ENCODE results near the gene NSUN6. TPM values are rescaled to one million over a fixed set of nuclear protein-coding genes. Genes with fewer than 3 reads are reported as not detected.

NSUN6 gene
- total and polyA plus RNA-seq, 5 donors from 2014 or later = 10.2 to 43.6 (median 14.4) TPM

- peaks cover 40% of the 10 kb centered on the region for H3K4me1 ChIP-seq (ENCODE audit: control insufficient read depth, insufficient read depth, low read length, poor library complexity, severe bottlenecking)
- Mint-ChIP-seq H3K9me3 (no peaks in the 10 kb centered on the region), H3K4me1 (peaks cover 28 to 46% (median 40%) of the 10 kb centered on the region in 4 donors), H3K27me3 (no peaks in the 10 kb centered on the region), H3K36me3 (peaks cover 9% of the 10 kb centered on the region), H3K4me3 (peak overlapping the region; percentile 96 to 100 (median 100)), H3K27ac (peak overlapping the region; percentile 85 to 100 (median 99))
- H3K27me3 ChIP-seq (ENCODE audit: control insufficient read depth, insufficient read depth, low read length) = no peaks in the 10 kb centered on the region
- peaks cover 3% of the 10 kb centered on the region for H3K36me3 ChIP-seq (ENCODE audit: control insufficient read depth, insufficient read depth, low read length)
- H3K9me3 ChIP-seq (ENCODE audit: control insufficient read depth in 2 of 2, low read length in 2 of 2) = no peaks in the 10 kb centered on the region
- H3K4me3 ChIP-seq (ENCODE audit: low read depth, low read length) = peak overlapping the region; percentile 99
- ATAC-seq (ENCODE audit: low read depth in 2 of 2) = peak in 1 of 2 donors; percentile 28
- peak overlapping the region; percentile 98 for H3K27ac ChIP-seq (ENCODE audit: insufficient read depth, low read length, poor library complexity, severe bottlenecking)
- DNase-seq = peak in 2 of 3 donors; percentile 8 to 39
These were observed 7.1 kb upstream of the NSUN6 start for GRCh38 chr10:18658271-18659124.

DNA sequence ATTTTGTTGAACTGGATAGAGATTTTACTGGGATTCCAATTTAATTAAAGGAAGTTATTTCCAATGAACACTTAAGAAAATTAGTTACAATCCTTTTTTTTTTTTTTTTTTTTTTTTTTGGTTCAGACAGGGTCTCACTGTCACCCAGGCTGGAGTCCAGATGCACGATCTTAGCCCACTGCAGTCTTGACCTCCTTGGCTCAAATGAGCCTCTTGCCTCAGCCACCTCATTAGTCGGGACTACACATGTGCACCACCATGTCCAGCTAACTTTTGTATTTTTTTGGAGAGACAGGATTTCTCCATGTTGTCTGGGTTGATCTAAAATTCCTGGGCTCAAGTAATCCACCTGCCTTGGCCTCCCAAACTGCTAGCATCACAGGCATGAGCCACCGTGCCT lies 5.3 kb upstream of the NSUN6 start:
- peaks cover 9% of the 10 kb centered on the region for H3K36me3 Mint-ChIP-seq
- H3K9me3 Mint-ChIP-seq = no peaks in the 10 kb centered on the region
- no peak overlapping the region for H3K27ac ChIP-seq (ENCODE audit: insufficient read depth, low read length, poor library complexity, severe bottlenecking)
- no peak for DNase-seq
- ATAC-seq (ENCODE audit: low read depth in 2 of 2) = no peak
- H3K27ac Mint-ChIP-seq = no peak overlapping the region
- H3K4me3 Mint-ChIP-seq = peak overlapping the region in 2 of 4 donors; percentile 38 to 99
- no peaks in the 10 kb centered on the region for H3K27me3 ChIP-seq (ENCODE audit: control insufficient read depth, insufficient read depth, low read length)
- peaks cover 36% of the 10 kb centered on the region for H3K4me1 ChIP-seq (ENCODE audit: control insufficient read depth, insufficient read depth, low read length, poor library complexity, severe bottlenecking)
- peaks cover under 1% of the 10 kb centered on the region for H3K27me3 Mint-ChIP-seq
- peaks cover 3% of the 10 kb centered on the region for H3K36me3 ChIP-seq (ENCODE audit: control insufficient read depth, insufficient read depth, low read length)
- no peaks in the 10 kb centered on the region for H3K9me3 ChIP-seq (ENCODE audit: control insufficient read depth in 2 of 2, low read length in 2 of 2)
- H3K4me3 ChIP-seq (ENCODE audit: low read depth, low read length) = no peak overlapping the region
- peaks cover 28 to 46% (median 32%) of the 10 kb centered on the region in 4 donors for H3K4me1 Mint-ChIP-seq

GRCh38 chr10:18653112-18653511 lies 1.7 kb upstream of the NSUN6 start:
- H3K4me1 Mint-ChIP-seq = peaks cover 24 to 49% (median 37%) of the 10 kb centered on the region in 4 donors
- no peak overlapping the region for H3K27ac ChIP-seq (ENCODE audit: insufficient read depth, low read length, poor library complexity, severe bottlenecking)
- peaks cover 5% of the 10 kb centered on the region for H3K27me3 Mint-ChIP-seq
- H3K36me3 Mint-ChIP-seq = peaks cover 12% of the 10 kb centered on the region
- ATAC-seq (ENCODE audit: low read depth in 2 of 2) (no peak), DNase-seq (no peak)
- H3K4me3 ChIP-seq (ENCODE audit: low read depth, low read length) = no peak overlapping the region
- no peaks in the 10 kb centered on the region for H3K27me3 ChIP-seq (ENCODE audit: control insufficient read depth, insufficient read depth, low read length)
- H3K9me3 Mint-ChIP-seq = no peaks in the 10 kb centered on the region
- peaks cover 3% of the 10 kb centered on the region for H3K36me3 ChIP-seq (ENCODE audit: control insufficient read depth, insufficient read depth, low read length)
- H3K27ac Mint-ChIP-seq = peak overlapping the region; percentile 9 to 100 (median 99)
- H3K9me3 ChIP-seq (ENCODE audit: control insufficient read depth in 2 of 2, low read length in 2 of 2) = no peaks in the 10 kb centered on the region
- peak overlapping the region in 2 of 4 donors; percentile 99 for H3K4me3 Mint-ChIP-seq
- H3K4me1 ChIP-seq (ENCODE audit: control insufficient read depth, insufficient read depth, low read length, poor library complexity, severe bottlenecking) = peaks cover 36% of the 10 kb centered on the region

DNA sequence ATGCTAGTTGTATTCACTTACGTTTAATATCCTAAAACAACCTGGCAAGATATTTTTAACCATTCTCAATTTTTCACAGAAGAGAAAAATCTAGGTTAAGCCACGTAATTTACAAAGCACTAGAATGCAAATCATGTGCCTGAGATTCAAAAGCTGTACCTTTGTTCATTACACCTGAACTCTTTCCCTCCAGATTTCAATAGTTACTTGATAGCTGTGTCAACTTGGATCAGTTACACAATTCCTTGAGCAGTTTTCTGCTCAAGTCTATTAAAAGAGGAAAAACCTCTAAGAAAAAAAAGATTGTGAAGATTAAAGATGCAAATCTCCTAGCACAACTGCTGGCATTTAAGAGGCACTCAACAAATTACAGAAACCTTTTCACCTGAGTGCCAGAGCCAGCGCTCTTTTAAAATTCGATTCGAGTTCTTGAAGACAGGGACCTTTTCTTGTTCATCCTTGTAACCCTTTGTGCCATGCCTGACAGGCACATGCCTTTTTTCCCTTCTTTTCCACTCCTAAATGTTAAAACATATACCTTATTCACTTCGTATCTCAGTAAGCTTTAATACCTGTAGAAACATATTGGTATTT lies 886 bp downstream of the NSUN6 start:
- no peaks in the 10 kb centered on the region for H3K9me3 Mint-ChIP-seq
- H3K4me1 ChIP-seq (ENCODE audit: control insufficient read depth, insufficient read depth, low read length, poor library complexity, severe bottlenecking) = peaks cover 40% of the 10 kb centered on the region
- ATAC-seq (ENCODE audit: low read depth in 2 of 2) (no peak), DNase-seq (peak in 2 of 3 donors; percentile 16 to 51)
- H3K27ac Mint-ChIP-seq = peak overlapping the region; percentile 85 to 100 (median 99)
- no peaks in the 10 kb centered on the region for H3K27me3 ChIP-seq (ENCODE audit: control insufficient read depth, insufficient read depth, low read length)
- peaks cover 5% of the 10 kb centered on the region for H3K27me3 Mint-ChIP-seq
- peak overlapping the region; percentile 98 to 99 (median 98) for H3K4me3 Mint-ChIP-seq
- H3K9me3 ChIP-seq (ENCODE audit: control insufficient read depth in 2 of 2, low read length in 2 of 2) = no peaks in the 10 kb centered on the region
- H3K36me3 Mint-ChIP-seq = peaks cover 15% of the 10 kb centered on the region
- H3K27ac ChIP-seq (ENCODE audit: insufficient read depth, low read length, poor library complexity, severe bottlenecking) = peak overlapping the region; percentile 97
- H3K4me1 Mint-ChIP-seq = peaks cover 23 to 61% (median 40%) of the 10 kb centered on the region in 4 donors
- peaks cover 11% of the 10 kb centered on the region for H3K36me3 ChIP-seq (ENCODE audit: control insufficient read depth, insufficient read depth, low read length)
- H3K4me3 ChIP-seq (ENCODE audit: low read depth, low read length) = peak overlapping the region; percentile 99

DNA sequence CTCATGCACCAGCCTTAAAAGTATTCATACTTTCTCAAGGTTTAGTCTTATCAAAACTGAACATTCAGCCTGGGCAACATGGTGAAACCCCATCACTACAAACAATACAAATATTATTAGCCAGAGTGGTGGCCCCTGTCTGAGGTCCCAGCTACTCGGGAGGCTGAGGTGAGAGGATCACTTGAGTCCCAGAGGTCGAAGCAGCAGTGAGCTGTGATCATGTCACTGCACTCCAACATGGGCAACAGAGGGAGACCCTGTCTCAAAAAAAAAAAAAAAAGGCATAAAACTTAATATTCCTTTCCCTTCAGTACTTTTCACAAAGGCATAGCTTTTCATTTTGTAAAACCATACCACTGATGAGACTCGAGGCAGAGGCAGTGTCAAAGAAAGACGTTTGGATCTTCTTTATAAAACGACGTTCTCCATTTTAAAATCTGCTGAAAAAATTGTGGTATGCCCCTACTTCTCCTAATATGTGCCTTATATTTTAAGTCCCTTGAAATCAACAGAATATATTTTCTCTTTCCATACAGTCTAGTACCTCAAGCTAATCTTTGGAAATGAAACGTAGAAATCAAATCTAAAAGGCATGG lies 1.9 kb downstream of the NSUN6 start:
- Mint-ChIP-seq H3K27me3 (peaks cover 5% of the 10 kb centered on the region), H3K4me1 (peaks cover 26 to 60% (median 40%) of the 10 kb centered on the region in 4 donors), H3K9me3 (no peaks in the 10 kb centered on the region), H3K36me3 (peaks cover 13% of the 10 kb centered on the region), H3K27ac (peak overlapping the region; percentile 10 to 100 (median 66)), H3K4me3 (peak overlapping the region; percentile 98 to 99 (median 98))
- no peak for DNase-seq
- Histone ChIP-seq H3K4me1 (ENCODE audit: control insufficient read depth, insufficient read depth, low read length, poor library complexity, severe bottlenecking) (peaks cover 40% of the 10 kb centered on the region), H3K36me3 (ENCODE audit: control insufficient read depth, insufficient read depth, low read length) (peaks cover 10% of the 10 kb centered on the region), H3K9me3 (ENCODE audit: control insufficient read depth in 2 of 2, low read length in 2 of 2) (no peaks in the 10 kb centered on the region), H3K27ac (ENCODE audit: insufficient read depth, low read length, poor library complexity, severe bottlenecking) (peak overlapping the region; percentile 97), H3K27me3 (ENCODE audit: control insufficient read depth, insufficient read depth, low read length) (no peaks in the 10 kb centered on the region), H3K4me3 (ENCODE audit: low read depth, low read length) (peak overlapping the region; percentile 99)
- ATAC-seq (ENCODE audit: low read depth in 2 of 2) = no peak

DNA sequence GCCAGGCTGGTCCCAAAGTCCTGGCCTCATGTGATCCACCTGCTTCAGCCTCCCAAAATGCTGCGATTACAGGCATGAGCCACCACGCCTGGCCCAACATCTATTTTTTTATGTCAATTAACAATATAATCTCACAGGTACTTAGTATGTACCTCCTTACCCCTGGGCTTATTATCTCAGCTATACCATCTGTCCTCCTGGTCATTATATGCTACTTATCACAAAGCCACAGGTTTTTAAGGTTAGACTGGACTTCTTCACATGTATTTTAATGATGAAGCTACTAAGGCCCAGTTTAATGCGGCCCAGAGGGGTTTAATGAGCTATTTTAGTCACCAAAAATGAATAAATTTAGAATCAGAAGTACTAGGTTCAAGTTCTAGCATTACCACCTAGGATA lies 3.4 kb downstream of the NSUN6 start:
- Mint-ChIP-seq H3K36me3 (peaks cover 15% of the 10 kb centered on the region), H3K4me1 (peaks cover 37 to 74% (median 52%) of the 10 kb centered on the region in 4 donors), H3K4me3 (peak overlapping the region; percentile 56 to 99 (median 88)), H3K27ac (peak overlapping the region; percentile 63 to 100 (median 66)), H3K27me3 (peaks cover 5% of the 10 kb centered on the region), H3K9me3 (no peaks in the 10 kb centered on the region)
- Histone ChIP-seq H3K36me3 (ENCODE audit: control insufficient read depth, insufficient read depth, low read length) (peaks cover 7% of the 10 kb centered on the region), H3K27me3 (ENCODE audit: control insufficient read depth, insufficient read depth, low read length) (no peaks in the 10 kb centered on the region), H3K9me3 (ENCODE audit: control insufficient read depth in 2 of 2, low read length in 2 of 2) (no peaks in the 10 kb centered on the region), H3K4me3 (ENCODE audit: low read depth, low read length) (peak overlapping the region; percentile 99), H3K4me1 (ENCODE audit: control insufficient read depth, insufficient read depth, low read length, poor library complexity, severe bottlenecking) (peaks cover 40% of the 10 kb centered on the region), H3K27ac (ENCODE audit: insufficient read depth, low read length, poor library complexity, severe bottlenecking) (peak overlapping the region; percentile 26)
- no peak for DNase-seq
- no peak for ATAC-seq (ENCODE audit: low read depth in 2 of 2)

GRCh38 chr10:18647151-18647550 lies 4.2 kb downstream of the NSUN6 start:
- H3K9me3 Mint-ChIP-seq = no peaks in the 10 kb centered on the region
- Histone ChIP-seq H3K36me3 (ENCODE audit: control insufficient read depth, insufficient read depth, low read length) (peaks cover 7% of the 10 kb centered on the region), H3K27ac (ENCODE audit: insufficient read depth, low read length, poor library complexity, severe bottlenecking) (no peak overlapping the region), H3K9me3 (ENCODE audit: control insufficient read depth in 2 of 2, low read length in 2 of 2) (no peaks in the 10 kb centered on the region), H3K4me1 (ENCODE audit: control insufficient read depth, insufficient read depth, low read length, poor library complexity, severe bottlenecking) (peaks cover 40% of the 10 kb centered on the region), H3K27me3 (ENCODE audit: control insufficient read depth, insufficient read depth, low read length) (no peaks in the 10 kb centered on the region), H3K4me3 (ENCODE audit: low read depth, low read length) (peak overlapping the region; percentile 43)
- H3K4me3 Mint-ChIP-seq = peak overlapping the region in 2 of 4 donors; percentile 26 to 58
- H3K27ac Mint-ChIP-seq = peak overlapping the region in 1 of 3 donors; percentile 9
- H3K36me3 Mint-ChIP-seq = peaks cover 15% of the 10 kb centered on the region
- peaks cover 36 to 70% (median 52%) of the 10 kb centered on the region in 4 donors for H3K4me1 Mint-ChIP-seq
- DNase-seq (no peak), ATAC-seq (ENCODE audit: low read depth in 2 of 2) (no peak)
- peaks cover 5% of the 10 kb centered on the region for H3K27me3 Mint-ChIP-seq
